ENCODE measurements around the gene C1QTNF1.

DNA sequence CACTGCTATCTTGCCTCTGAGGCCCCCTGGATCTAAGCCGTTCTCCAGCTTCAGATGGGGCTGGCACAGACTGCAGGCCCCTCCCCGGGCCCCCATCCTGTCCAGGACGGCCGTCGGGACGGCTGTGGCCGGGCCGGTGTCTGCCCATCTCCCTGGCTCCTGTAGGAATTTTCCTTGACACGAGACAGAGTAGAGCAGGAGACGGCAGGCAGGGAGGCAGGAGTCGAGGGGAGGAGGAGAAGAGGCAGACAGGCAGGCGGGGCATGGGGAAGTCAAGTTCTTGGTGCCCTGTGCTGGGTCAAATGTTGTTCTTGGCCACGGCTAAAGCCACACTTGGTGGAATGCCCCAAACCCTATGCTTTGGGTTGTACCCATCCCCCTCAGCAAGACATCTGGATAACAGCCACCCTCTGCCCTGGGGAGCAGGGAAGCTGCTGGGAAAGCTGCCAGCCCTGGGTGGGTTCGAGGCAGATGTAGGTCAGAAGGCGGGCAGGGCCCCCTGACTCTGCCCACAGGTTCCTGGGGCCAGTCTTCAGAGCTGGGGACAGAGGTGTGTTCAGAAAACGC is 4.0 kb downstream of the C1QTNF1 start:
- TF ChIP-seq, protein P1, sequence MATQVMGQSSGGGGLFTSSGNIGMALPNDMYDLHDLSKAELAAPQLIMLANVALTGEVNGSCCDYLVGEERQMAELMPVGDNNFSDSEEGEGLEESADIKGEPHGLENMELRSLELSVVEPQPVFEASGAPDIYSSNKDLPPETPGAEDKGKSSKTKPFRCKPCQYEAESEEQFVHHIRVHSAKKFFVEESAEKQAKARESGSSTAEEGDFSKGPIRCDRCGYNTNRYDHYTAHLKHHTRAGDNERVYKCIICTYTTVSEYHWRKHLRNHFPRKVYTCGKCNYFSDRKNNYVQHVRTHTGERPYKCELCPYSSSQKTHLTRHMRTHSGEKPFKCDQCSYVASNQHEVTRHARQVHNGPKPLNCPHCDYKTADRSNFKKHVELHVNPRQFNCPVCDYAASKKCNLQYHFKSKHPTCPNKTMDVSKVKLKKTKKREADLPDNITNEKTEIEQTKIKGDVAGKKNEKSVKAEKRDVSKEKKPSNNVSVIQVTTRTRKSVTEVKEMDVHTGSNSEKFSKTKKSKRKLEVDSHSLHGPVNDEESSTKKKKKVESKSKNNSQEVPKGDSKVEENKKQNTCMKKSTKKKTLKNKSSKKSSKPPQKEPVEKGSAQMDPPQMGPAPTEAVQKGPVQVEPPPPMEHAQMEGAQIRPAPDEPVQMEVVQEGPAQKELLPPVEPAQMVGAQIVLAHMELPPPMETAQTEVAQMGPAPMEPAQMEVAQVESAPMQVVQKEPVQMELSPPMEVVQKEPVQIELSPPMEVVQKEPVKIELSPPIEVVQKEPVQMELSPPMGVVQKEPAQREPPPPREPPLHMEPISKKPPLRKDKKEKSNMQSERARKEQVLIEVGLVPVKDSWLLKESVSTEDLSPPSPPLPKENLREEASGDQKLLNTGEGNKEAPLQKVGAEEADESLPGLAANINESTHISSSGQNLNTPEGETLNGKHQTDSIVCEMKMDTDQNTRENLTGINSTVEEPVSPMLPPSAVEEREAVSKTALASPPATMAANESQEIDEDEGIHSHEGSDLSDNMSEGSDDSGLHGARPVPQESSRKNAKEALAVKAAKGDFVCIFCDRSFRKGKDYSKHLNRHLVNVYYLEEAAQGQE (IDR thresholded peaks at IDR 0.05; ENCODE audit: insufficient replicate concordance, low read depth) = no peak
- TF ChIP-seq CTCF (IDR thresholded peaks at IDR 0.05; ENCODE audit: insufficient read depth, low read length) (no peak), POLR2AphosphoS5 (IDR thresholded peaks at IDR 0.05; ENCODE audit: low read depth) (no peak)
